Mesendoderm (in vitro differentiated cells): ENCODE data around the gene C1QTNF7.

Source experiments
- DNase-seq: peaks from one replicate; pipeline ENCODE4 v3.0.0; 2013
- H2AK5ac ChIP-seq: 2 replicates; pipeline ENCODE4 v1.6.1; 2013; ENCODE audit warnings: low read length, inconsistent platforms
- H2BK120ac ChIP-seq: 2 replicates; pipeline ENCODE4 v1.6.1; 2013; ENCODE audit warnings: low read depth, mild to moderate bottlenecking, low read length, moderate library complexity, mixed read lengths
- H2BK15ac ChIP-seq: replicated peaks from 2 replicates; pipeline ENCODE4 v1.6.1; 2013; ENCODE audit warnings: low read depth, mild to moderate bottlenecking, moderate library complexity
- H2BK5ac ChIP-seq: 2 replicates; pipeline ENCODE4 v1.6.1; 2013; ENCODE audit warnings: low read length, inconsistent platforms
- H3K18ac ChIP-seq: 2 replicates; pipeline ENCODE4 v1.6.1; 2013; ENCODE audit warnings: mild to moderate bottlenecking, low read length, mixed read lengths
- H3K23ac ChIP-seq: one replicate; pipeline ENCODE4 v1.6.1; 2013; ENCODE audit warnings: low read length
- H3K27ac ChIP-seq: 2 replicates; pipeline ENCODE4 v1.5.1; 2013; ENCODE audit warnings: low read depth, mild to moderate bottlenecking, inconsistent platforms, low read length, moderate library complexity
- H3K27me3 ChIP-seq: 2 replicates; pipeline ENCODE4 v1.6.1; 2013; ENCODE audit warnings: low read length, control low read depth, mild to moderate bottlenecking, inconsistent platforms; ENCODE audit not compliant: insufficient read depth, poor library complexity
- H3K36me3 ChIP-seq: 2 replicates; pipeline ENCODE4 v1.6.1; 2013; ENCODE audit warnings: low read length, inconsistent platforms; ENCODE audit not compliant: control insufficient read depth, insufficient read depth
- H3K4ac ChIP-seq: one replicate; pipeline ENCODE4 v1.6.1; 2013; ENCODE audit warnings: low read depth, mild to moderate bottlenecking, low read length, moderate library complexity
- H3K4me1 ChIP-seq: 2 replicates; pipeline ENCODE4 v1.6.1; 2013; ENCODE audit warnings: low read depth, low read length, inconsistent platforms; ENCODE audit not compliant: control insufficient read depth
- H3K4me2 ChIP-seq: 2 replicates; pipeline ENCODE4 v1.6.1; 2013; ENCODE audit warnings: low read length
- H3K4me3 ChIP-seq: 2 replicates; pipeline ENCODE4 v1.5.1; 2013; ENCODE audit warnings: mild to moderate bottlenecking, low read length
- H3K56ac ChIP-seq: one replicate; pipeline ENCODE4 v1.6.1; 2013; ENCODE audit warnings: low read length
- H3K79me1 ChIP-seq: 2 replicates; pipeline ENCODE4 v1.6.1; 2013; ENCODE audit warnings: low read length, inconsistent platforms
- H3K79me2 ChIP-seq: 2 replicates; pipeline ENCODE4 v1.6.1; 2013; ENCODE audit warnings: mild to moderate bottlenecking, low read length; ENCODE audit not compliant: control insufficient read depth, insufficient read depth
- H3K9ac ChIP-seq: 2 replicates; pipeline ENCODE4 v1.6.1; 2013; ENCODE audit warnings: low read length, inconsistent platforms
- H4K5ac ChIP-seq: one replicate; pipeline ENCODE4 v1.6.1; 2013; ENCODE audit warnings: low read length
- H4K8ac ChIP-seq: one replicate; pipeline ENCODE4 v1.6.1; 2013; ENCODE audit warnings: low read depth, mild to moderate bottlenecking, control low read depth, low read length, moderate library complexity
- WGBS: extraction: QIAGEN DNeasy Blood & Tissue Kit; methylation state at CpG from one replicate; pipeline ENCODE4 v1.1.7; 2013; ENCODE audit warnings: low lambda C conversion rate, missing lambda C conversion rate; ENCODE audit not compliant: insufficient coverage; ENCODE audit errors: extremely low coverage; 5-methylcytosine and 5-hydroxymethylcytosine counted together

The C1QTNF7 gene

DNA sequence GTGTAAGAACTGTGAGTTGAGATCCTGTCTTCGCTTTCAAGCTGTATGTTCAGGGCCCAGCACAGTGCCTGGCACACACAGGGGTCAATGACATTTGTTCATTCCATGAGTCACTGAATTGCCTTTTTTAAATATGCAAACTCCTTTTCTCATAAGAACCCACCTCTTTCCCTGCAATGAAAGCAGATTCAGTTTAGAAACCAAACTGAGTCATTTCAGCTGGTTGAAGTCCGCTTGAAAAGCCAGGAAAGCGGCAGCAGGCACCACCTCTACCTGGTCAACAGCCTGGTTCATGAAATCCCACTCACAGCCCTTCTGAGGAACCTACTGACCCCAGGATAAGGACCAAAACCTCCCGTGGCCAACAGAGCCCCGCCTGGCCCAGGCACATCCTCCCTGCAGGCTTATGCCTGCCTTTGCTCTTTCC, 4.5 kb upstream of the C1QTNF7 start:
- Histone ChIP-seq H3K4me2 (no peak overlapping the region), H3K4me1 (no peaks in the 10 kb centered on the region), H3K79me1 (no peaks in the 10 kb centered on the region), H4K5ac (no peak overlapping the region), H3K79me2 (no peaks in the 10 kb centered on the region), H3K36me3 (no peaks in the 10 kb centered on the region), H2AK5ac (peak overlapping the region; percentile 49), H3K18ac (no peak overlapping the region), H4K8ac (no peak overlapping the region), H2BK120ac (no peak overlapping the region), H3K23ac (no peak overlapping the region), H2BK5ac (no peak overlapping the region), H3K27ac (no peak overlapping the region), H3K56ac (no peak overlapping the region), H2BK15ac (no peak overlapping the region), H3K4me3 (no peak overlapping the region), H3K9ac (no peak overlapping the region), H3K4ac (no peak overlapping the region), H3K27me3 (no peaks in the 10 kb centered on the region)
- no peak for DNase-seq
- no CpG with 5 or more reads among the region's 5 CpGs for WGBS

DNA sequence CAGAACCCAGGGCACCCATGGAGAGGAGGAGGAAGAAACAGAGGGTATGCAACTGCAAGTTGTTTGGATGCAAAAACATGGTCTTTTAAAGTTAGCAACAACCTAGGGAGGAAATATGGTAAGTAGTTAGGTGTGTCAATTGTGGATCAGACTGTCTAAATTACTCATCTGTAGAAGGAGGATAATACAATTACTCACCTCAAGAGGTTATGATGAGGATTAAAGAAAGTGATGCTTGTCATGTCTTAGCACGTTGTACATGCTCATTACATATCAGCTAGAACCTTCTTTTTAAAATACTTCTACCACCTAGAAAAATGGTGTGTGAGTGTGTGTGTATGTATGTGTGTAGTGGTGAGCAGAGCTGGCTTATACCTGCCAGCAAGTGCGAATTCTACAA, 2.3 kb upstream of the C1QTNF7 start:
- H2BK15ac ChIP-seq = no peak overlapping the region
- no peak overlapping the region for H3K56ac ChIP-seq
- no peaks in the 10 kb centered on the region for H3K79me1 ChIP-seq
- H3K36me3 ChIP-seq = no peaks in the 10 kb centered on the region
- H3K4me3 ChIP-seq = no peak overlapping the region
- no peaks in the 10 kb centered on the region for H3K27me3 ChIP-seq
- H3K4me1 ChIP-seq = no peaks in the 10 kb centered on the region
- H2AK5ac ChIP-seq = no peak overlapping the region
- no peak overlapping the region for H2BK5ac ChIP-seq
- no CpG with 5 or more reads among the region's 2 CpGs for WGBS
- H2BK120ac ChIP-seq = no peak overlapping the region
- no peak overlapping the region for H3K4ac ChIP-seq
- no peak overlapping the region for H3K27ac ChIP-seq
- H3K18ac ChIP-seq = no peak overlapping the region
- no peak overlapping the region for H3K9ac ChIP-seq
- no peak overlapping the region for H4K8ac ChIP-seq
- no peak overlapping the region for H3K23ac ChIP-seq
- DNase-seq = no peak
- H3K4me2 ChIP-seq = no peak overlapping the region
- no peak overlapping the region for H4K5ac ChIP-seq
- H3K79me2 ChIP-seq = no peaks in the 10 kb centered on the region

- H2AK5ac ChIP-seq = no peak overlapping the region
- H3K79me1 ChIP-seq = no peaks in the 10 kb centered on the region
- no peaks in the 10 kb centered on the region for H3K79me2 ChIP-seq
- no peaks in the 10 kb centered on the region for H3K36me3 ChIP-seq
- no peak overlapping the region for H3K56ac ChIP-seq
- no peak overlapping the region for H3K4me3 ChIP-seq
- H2BK5ac ChIP-seq = no peak overlapping the region
- H4K8ac ChIP-seq = no peak overlapping the region
- WGBS = no CpG with 5 or more reads among the region's 2 CpGs
- H2BK120ac ChIP-seq = no peak overlapping the region
- no peaks in the 10 kb centered on the region for H3K4me1 ChIP-seq
- no peak overlapping the region for H3K4ac ChIP-seq
- H3K27ac ChIP-seq = no peak overlapping the region
- H3K18ac ChIP-seq = no peak overlapping the region
- no peak overlapping the region for H3K9ac ChIP-seq
- H2BK15ac ChIP-seq = no peak overlapping the region
- no peak overlapping the region for H3K4me2 ChIP-seq
- no peak overlapping the region for H4K5ac ChIP-seq
- no peak for DNase-seq
- H3K27me3 ChIP-seq = no peaks in the 10 kb centered on the region
- no peak overlapping the region for H3K23ac ChIP-seq
Measured at GRCh38 chr4:15427161-15427560, 672 bp upstream of the C1QTNF7 start.

GRCh38 chr4:15428611-15429010, 778 bp downstream of the C1QTNF7 start:
- H3K23ac ChIP-seq = no peak overlapping the region
- H2AK5ac ChIP-seq = no peak overlapping the region
- no peak overlapping the region for H4K5ac ChIP-seq
- no peaks in the 10 kb centered on the region for H3K36me3 ChIP-seq
- no peak overlapping the region for H3K56ac ChIP-seq
- no peak overlapping the region for H2BK5ac ChIP-seq
- H3K27ac ChIP-seq = no peak overlapping the region
- H3K4ac ChIP-seq = no peak overlapping the region
- DNase-seq = no peak
- H3K9ac ChIP-seq = no peak overlapping the region
- no peaks in the 10 kb centered on the region for H3K4me1 ChIP-seq
- H3K4me3 ChIP-seq = no peak overlapping the region
- H3K4me2 ChIP-seq = no peak overlapping the region
- H4K8ac ChIP-seq = no peak overlapping the region
- no peak overlapping the region for H2BK120ac ChIP-seq
- H3K79me2 ChIP-seq = no peaks in the 10 kb centered on the region
- no peak overlapping the region for H2BK15ac ChIP-seq
- H3K79me1 ChIP-seq = no peaks in the 10 kb centered on the region
- H3K18ac ChIP-seq = no peak overlapping the region
- no CpG with 5 or more reads among the region's 1 CpG for WGBS
- no peaks in the 10 kb centered on the region for H3K27me3 ChIP-seq

GRCh38 chr4:15434091-15434490, 6.3 kb downstream of the C1QTNF7 start:
- H4K8ac ChIP-seq = no peak overlapping the region
- H3K4me3 ChIP-seq = no peak overlapping the region
- H2BK15ac ChIP-seq = no peak overlapping the region
- no peak overlapping the region for H3K27ac ChIP-seq
- WGBS = no CpG with 5 or more reads among the region's 2 CpGs
- H2BK120ac ChIP-seq = no peak overlapping the region
- no peak overlapping the region for H3K9ac ChIP-seq
- H2BK5ac ChIP-seq = no peak overlapping the region
- no peak overlapping the region for H3K4me2 ChIP-seq
- H3K79me2 ChIP-seq = no peaks in the 10 kb centered on the region
- no peaks in the 10 kb centered on the region for H3K79me1 ChIP-seq
- DNase-seq = no peak
- no peaks in the 10 kb centered on the region for H3K4me1 ChIP-seq
- no peak overlapping the region for H4K5ac ChIP-seq
- no peak overlapping the region for H3K23ac ChIP-seq
- H2AK5ac ChIP-seq = no peak overlapping the region
- no peak overlapping the region for H3K56ac ChIP-seq
- no peaks in the 10 kb centered on the region for H3K36me3 ChIP-seq
- H3K18ac ChIP-seq = no peak overlapping the region
- H3K27me3 ChIP-seq = no peaks in the 10 kb centered on the region
- H3K4ac ChIP-seq = no peak overlapping the region

- WGBS = no CpG with 5 or more reads among the region's 2 CpGs
- no peak overlapping the region for H3K4ac ChIP-seq
Measured at GRCh38 chr4:15434676-15435075, 6.8 kb downstream of the C1QTNF7 start.

More at GRCh38 chr4:15434676-15435075, 6.8 kb downstream of the C1QTNF7 start:
- no peak overlapping the region for H2BK5ac ChIP-seq
- no peak overlapping the region for H3K27ac ChIP-seq
- H3K4me1 ChIP-seq = no peaks in the 10 kb centered on the region
- no peak overlapping the region for H4K8ac ChIP-seq
- H3K18ac ChIP-seq = no peak overlapping the region
- H3K23ac ChIP-seq = no peak overlapping the region
- no peak for DNase-seq
- no peak overlapping the region for H2BK120ac ChIP-seq
- H3K79me1 ChIP-seq = no peaks in the 10 kb centered on the region
- H3K56ac ChIP-seq = no peak overlapping the region
- no peak overlapping the region for H3K4me3 ChIP-seq
- H3K79me2 ChIP-seq = no peaks in the 10 kb centered on the region
- no peak overlapping the region for H3K9ac ChIP-seq
- no peak overlapping the region for H3K4me2 ChIP-seq
- H2BK15ac ChIP-seq = no peak overlapping the region
- no peaks in the 10 kb centered on the region for H3K27me3 ChIP-seq
- no peak overlapping the region for H4K5ac ChIP-seq
- no peak overlapping the region for H2AK5ac ChIP-seq
- H3K36me3 ChIP-seq = no peaks in the 10 kb centered on the region
